Tibial nerve (tissue), 4 donors: ENCODE data around the gene S100PBP.

Experiments
- EP300 ChIP-seq, 2 donors: sonication (generic); formaldehyde crosslinking; IDR thresholded peaks; one replicate each; pipeline ENCODE4 v1.6.1; 2017; ENCODE audit warnings: antibody characterized with exemption in 2 of 2, mild to moderate bottlenecking in 1 of 2
- POLR2A ChIP-seq, 2 donors: fragments of 450-650 bp; IDR thresholded peaks; one replicate each; pipeline ENCODE4 v1.6.1; 2017; ENCODE audit warnings: antibody characterized with exemption in 2 of 2, mild to moderate bottlenecking in 2 of 2, moderate library complexity in 2 of 2
- TF ChIP-seq, protein P1 (sequence below), 5 experiments: fragments of 200-600 bp in 3 of 5; fragments of 450-650 bp in 2 of 5; sonication (generic) in 3 of 5; IDR thresholded peaks; one replicate each; pipeline ENCODE4 v1.5.1; 2016 to 2019; ENCODE audit warnings: antibody characterized with exemption in 5 of 5, mild to moderate bottlenecking in 3 of 5, moderate library complexity in 2 of 5

DNA sequence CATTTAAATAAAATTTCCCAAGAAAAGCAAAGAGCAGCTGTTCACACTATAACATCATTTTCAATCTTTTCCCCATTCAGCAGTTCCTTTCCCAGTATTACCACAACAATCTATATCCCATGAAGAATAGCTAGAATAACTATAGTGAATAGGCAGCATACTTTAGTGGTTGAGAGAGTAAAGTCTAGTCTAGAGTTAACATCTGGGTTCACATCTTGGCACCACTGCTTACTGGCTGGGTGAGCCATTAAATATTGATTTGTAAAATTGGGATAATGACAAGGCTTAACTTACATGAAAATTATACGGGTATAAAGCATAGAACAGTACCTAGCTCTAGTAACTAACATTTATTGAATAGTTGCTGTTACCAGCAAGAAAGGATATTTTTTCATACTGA is 14.4 kb downstream of the S100PBP start:
- TF ChIP-seq, protein P1, sequence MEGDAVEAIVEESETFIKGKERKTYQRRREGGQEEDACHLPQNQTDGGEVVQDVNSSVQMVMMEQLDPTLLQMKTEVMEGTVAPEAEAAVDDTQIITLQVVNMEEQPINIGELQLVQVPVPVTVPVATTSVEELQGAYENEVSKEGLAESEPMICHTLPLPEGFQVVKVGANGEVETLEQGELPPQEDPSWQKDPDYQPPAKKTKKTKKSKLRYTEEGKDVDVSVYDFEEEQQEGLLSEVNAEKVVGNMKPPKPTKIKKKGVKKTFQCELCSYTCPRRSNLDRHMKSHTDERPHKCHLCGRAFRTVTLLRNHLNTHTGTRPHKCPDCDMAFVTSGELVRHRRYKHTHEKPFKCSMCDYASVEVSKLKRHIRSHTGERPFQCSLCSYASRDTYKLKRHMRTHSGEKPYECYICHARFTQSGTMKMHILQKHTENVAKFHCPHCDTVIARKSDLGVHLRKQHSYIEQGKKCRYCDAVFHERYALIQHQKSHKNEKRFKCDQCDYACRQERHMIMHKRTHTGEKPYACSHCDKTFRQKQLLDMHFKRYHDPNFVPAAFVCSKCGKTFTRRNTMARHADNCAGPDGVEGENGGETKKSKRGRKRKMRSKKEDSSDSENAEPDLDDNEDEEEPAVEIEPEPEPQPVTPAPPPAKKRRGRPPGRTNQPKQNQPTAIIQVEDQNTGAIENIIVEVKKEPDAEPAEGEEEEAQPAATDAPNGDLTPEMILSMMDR (IDR thresholded peaks at IDR 0.05) = no peak
- no peak for TF ChIP-seq POLR2A (IDR thresholded peaks at IDR 0.05)
- TF ChIP-seq EP300 (IDR thresholded peaks at IDR 0.05) = no peak
